Sigmoid colon (tissue), 7 donors: ENCODE data around the gene ME3. TPM values are rescaled to one million over a fixed set of nuclear protein-coding genes. Genes with fewer than 3 reads are reported as not detected.

Source experiments
- DNase-seq: peaks from one replicate; pipeline ENCODE4 v3.0.0-alpha.2; 2019
- H3K27ac ChIP-seq, 4 donors: fragments of 200-600 bp; sonication (generic); one replicate each; pipeline ENCODE4 v1.5.1; 2016 to 2019; ENCODE audit warnings: mild to moderate bottlenecking in 1 of 4
- H3K27me3 ChIP-seq, 3 donors: fragments of 200-600 bp; sonication (generic); one replicate each; pipeline ENCODE4 v1.5.1; 2019; ENCODE audit warnings: mild to moderate bottlenecking in 1 of 3
- H3K36me3 ChIP-seq, 4 donors: fragments of 200-600 bp; sonication (generic); one replicate each; pipeline ENCODE4 v1.5.1; 2016 to 2019
- H3K4me1 ChIP-seq, 4 donors: fragments of 200-600 bp; sonication (generic); one replicate each; pipeline ENCODE4 v1.5.1; 2017 to 2019
- H3K4me3 ChIP-seq, 4 donors: fragments of 200-600 bp; sonication (generic); one replicate each; pipeline ENCODE4 v1.5.1; 2017 to 2019; ENCODE audit warnings: mild to moderate bottlenecking in 2 of 4, moderate library complexity in 1 of 4
- H3K9me3 ChIP-seq, 4 donors: fragments of 200-600 bp in 3 of 4; sonication (generic) in 3 of 4; one replicate each; pipeline versions ENCODE4 v1.5.1 to v1.6.1; 2013 to 2019
- EP300 ChIP-seq, 4 donors: sonication (generic); formaldehyde crosslinking; IDR thresholded peaks; one replicate each; pipeline ENCODE4 v1.6.1; 2017; ENCODE audit warnings: antibody characterized with exemption in 4 of 4
- POLR2A ChIP-seq, 2 donors: fragments of 450-650 bp; IDR thresholded peaks; one replicate each; pipeline ENCODE4 v1.6.1; 2016; ENCODE audit warnings: antibody characterized with exemption in 2 of 2, mild to moderate bottlenecking in 2 of 2, moderate library complexity in 2 of 2
- POLR2AphosphoS5 ChIP-seq, 4 donors: sonication (generic); formaldehyde crosslinking; IDR thresholded peaks; one replicate each; pipeline ENCODE4 v1.6.1; 2017; ENCODE audit warnings: antibody characterized with exemption in 4 of 4
- WGBS, 2 donors: extraction: QIAGEN DNeasy Blood & Tissue Kit; methylation state at CpG; one replicate each; pipeline ENCODE4 v1.1.7; 2013; 5-methylcytosine and 5-hydroxymethylcytosine counted together
- intact Hi-C: fragments of 100-400 bp; cut with DNase I; formaldehyde crosslinking; loops from one replicate; pipeline ENCODE4 v1.15.1; 2023
- polyA plus RNA-seq, 3 donors: library from polyadenylated mRNA; stranded (reverse); fragments of 200-250 nt; gene quantifications; one replicate each; pipeline ENCODE4 v1.2.3, GENCODE V29; 2013
- total RNA-seq, 4 donors: library from RNA; depleted of rRNA; stranded (reverse); fragments of >200 nt; gene quantifications; one replicate each; pipeline ENCODE4 v1.1.0, GENCODE V29; 2016
- TF ChIP-seq, protein P1 (sequence below), 4 experiments: fragments of 450-650 bp in 3 of 4; fragments of 200-600 bp in 1 of 4; IDR thresholded peaks; one replicate each; pipeline ENCODE4 v1.5.1; 2016 to 2019; ENCODE audit warnings: antibody characterized with exemption in 4 of 4, mild to moderate bottlenecking in 3 of 4, moderate library complexity in 2 of 4
- donor health status: healthy with polysubstance abuse.
- donor health status: Bipolar disorder and iron deficiency.
- donor health status: healthy.

The ME3 gene
- total and polyA plus RNA-seq, 7 donors = 7.8 to 53.2 (median 25.5) TPM

DNA sequence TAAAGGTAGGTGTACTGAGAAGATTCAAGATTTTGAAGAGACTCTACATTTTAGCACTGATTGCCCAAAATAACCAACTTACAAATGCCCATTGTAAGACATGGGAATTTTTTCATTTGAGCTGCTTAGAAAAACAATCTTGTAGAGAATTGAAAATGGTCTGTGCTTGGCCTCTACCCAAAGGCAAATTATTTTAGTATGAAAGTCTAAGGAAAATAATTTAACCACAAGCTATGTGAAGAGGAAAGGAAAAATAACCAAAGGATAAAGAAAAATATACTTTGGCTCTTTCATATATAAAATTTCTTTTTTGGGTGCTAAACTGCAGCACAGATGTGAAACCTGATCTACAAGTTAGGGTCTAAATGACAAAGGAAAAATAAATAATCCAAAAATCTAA is 54.9 kb downstream of the ME3 start:
- no peaks in the 10 kb centered on the region for H3K9me3 ChIP-seq
- no peaks in the 10 kb centered on the region for H3K36me3 ChIP-seq
- H3K4me1 ChIP-seq = peaks cover 0 to 26% (median 13%) of the 10 kb centered on the region in 4 donors
- TF ChIP-seq POLR2AphosphoS5 (IDR thresholded peaks at IDR 0.05) (no peak), EP300 (IDR thresholded peaks at IDR 0.05) (no peak), POLR2A (IDR thresholded peaks at IDR 0.05) (no peak)
- TF ChIP-seq, protein P1, sequence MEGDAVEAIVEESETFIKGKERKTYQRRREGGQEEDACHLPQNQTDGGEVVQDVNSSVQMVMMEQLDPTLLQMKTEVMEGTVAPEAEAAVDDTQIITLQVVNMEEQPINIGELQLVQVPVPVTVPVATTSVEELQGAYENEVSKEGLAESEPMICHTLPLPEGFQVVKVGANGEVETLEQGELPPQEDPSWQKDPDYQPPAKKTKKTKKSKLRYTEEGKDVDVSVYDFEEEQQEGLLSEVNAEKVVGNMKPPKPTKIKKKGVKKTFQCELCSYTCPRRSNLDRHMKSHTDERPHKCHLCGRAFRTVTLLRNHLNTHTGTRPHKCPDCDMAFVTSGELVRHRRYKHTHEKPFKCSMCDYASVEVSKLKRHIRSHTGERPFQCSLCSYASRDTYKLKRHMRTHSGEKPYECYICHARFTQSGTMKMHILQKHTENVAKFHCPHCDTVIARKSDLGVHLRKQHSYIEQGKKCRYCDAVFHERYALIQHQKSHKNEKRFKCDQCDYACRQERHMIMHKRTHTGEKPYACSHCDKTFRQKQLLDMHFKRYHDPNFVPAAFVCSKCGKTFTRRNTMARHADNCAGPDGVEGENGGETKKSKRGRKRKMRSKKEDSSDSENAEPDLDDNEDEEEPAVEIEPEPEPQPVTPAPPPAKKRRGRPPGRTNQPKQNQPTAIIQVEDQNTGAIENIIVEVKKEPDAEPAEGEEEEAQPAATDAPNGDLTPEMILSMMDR (IDR thresholded peaks at IDR 0.05) = no peak
- intact Hi-C loops = no loop called here
- no peak overlapping the region for H3K27ac ChIP-seq
- no peak overlapping the region for H3K4me3 ChIP-seq
- no peaks in the 10 kb centered on the region for H3K27me3 ChIP-seq
- no peak for DNase-seq

DNA sequence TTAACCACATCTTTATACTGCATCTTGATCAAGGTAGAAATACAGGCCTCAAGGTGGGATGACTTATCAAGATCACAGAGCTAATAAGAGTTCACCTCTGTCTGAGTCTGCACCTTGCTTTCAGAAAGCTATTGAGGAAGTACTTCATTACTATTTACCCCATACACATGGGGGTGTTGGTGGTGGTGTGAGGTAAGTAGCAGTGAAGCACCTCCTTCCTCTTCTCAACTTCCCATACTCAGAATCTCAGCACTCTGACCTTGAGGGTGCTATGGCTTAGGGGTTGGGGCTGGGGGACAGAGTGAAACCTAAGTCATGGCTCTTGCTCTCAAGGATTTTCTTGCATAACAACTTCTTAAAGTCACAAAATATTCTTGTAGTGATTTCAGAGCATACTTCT is 56.9 kb downstream of the ME3 start:
- Histone ChIP-seq H3K4me1 (peaks cover 0 to 20% (median 6%) of the 10 kb centered on the region in 4 donors), H3K27ac (no peak overlapping the region), H3K27me3 (no peaks in the 10 kb centered on the region), H3K9me3 (no peaks in the 10 kb centered on the region), H3K4me3 (no peak overlapping the region), H3K36me3 (no peaks in the 10 kb centered on the region)
- no peak for TF ChIP-seq POLR2A (IDR thresholded peaks at IDR 0.05)
- TF ChIP-seq, protein P1 (IDR thresholded peaks at IDR 0.05) = no peak
- TF ChIP-seq POLR2AphosphoS5 (IDR thresholded peaks at IDR 0.05) = no peak
- no peak for TF ChIP-seq EP300 (IDR thresholded peaks at IDR 0.05)
- intact Hi-C loops = no loop called here
- DNase-seq = no peak

DNA sequence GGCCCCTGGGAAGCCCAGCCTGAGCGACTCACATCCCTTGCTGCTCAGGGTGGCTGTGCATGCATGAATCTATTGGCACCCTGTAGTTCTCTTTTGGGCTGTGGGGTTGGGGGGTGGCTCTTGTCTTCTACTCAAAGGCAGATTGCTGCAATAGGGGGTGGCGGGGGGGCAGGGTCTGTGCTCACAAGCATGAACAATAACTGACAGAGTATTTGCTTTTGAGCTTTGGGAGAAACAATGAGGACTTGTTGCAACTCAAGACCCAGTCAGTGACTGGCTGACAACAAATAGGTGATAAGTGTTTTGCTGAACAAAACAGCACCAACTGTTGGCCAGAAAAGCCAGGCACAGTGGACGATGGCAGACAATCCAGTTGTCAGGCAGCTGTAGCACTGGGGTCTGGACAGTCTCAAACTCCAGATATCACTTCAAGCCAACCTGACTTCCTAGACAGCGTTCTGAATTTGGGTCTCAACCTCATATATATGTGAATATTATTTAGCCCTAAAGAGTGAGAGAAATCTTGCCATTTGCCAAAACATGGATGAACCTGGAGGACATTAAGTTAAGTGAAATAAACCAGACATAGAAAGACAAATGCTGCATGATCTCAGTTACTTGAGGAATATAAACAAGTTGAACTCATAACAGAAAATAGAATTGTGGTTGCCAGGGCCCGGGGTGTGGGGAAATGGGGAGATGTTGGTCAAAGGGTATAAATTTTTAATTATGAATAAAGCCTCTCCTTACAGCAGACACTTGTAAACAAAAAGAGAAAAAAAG is 61.7 kb downstream of the ME3 start:
- DNase-seq = peak; percentile 84
- TF ChIP-seq POLR2AphosphoS5 (IDR thresholded peaks at IDR 0.05) (peak; percentile 86 to 97 (median 96)), EP300 (IDR thresholded peaks at IDR 0.05) (peak; percentile 32 to 93 (median 80)), POLR2A (IDR thresholded peaks at IDR 0.05) (no peak)
- TF ChIP-seq, protein P1 (IDR thresholded peaks at IDR 0.05) = no peak
- Histone ChIP-seq H3K4me3 (no peak overlapping the region), H3K9me3 (no peaks in the 10 kb centered on the region), H3K27ac (peak overlapping the region in 3 of 4 donors; percentile 57 to 70 (median 65)), H3K4me1 (peaks cover 0 to 58% (median 38%) of the 10 kb centered on the region in 4 donors), H3K36me3 (no peaks in the 10 kb centered on the region), H3K27me3 (no peaks in the 10 kb centered on the region)
- WGBS, 2 donors = 85 to 93% methylated on average over 5 of the region's 5 CpGs
- intact Hi-C loops = loop anchor here (5.0 kb wide), 1 partner anchor 62 kb away; the partner anchor contains the start of gene ME3

DNA sequence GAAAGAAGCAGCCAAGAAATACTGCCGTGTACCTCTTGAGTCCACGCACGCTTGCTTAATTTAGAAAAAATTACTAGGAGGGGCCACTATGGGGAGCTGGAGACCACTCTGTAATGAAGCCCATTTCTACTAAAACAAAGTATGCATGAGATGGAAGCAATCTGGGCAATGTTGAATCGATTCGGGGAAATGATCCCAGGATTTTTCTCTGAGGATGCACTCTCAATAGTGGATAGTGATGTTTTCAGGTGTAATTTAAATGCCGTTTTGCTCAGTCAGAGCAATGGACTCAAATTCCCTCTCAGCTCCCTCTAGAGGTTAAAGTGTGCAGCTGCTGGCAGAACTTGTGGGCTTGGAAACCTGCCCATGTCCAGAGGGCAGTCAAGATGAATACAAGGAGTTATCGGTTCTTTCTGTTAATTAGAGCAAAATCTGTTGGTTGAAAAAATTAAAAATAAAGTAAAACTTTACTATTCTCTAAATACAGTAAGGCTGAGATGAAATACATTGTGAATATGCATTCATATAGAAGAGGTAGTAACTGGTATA is 64.1 kb downstream of the ME3 start:
- Histone ChIP-seq H3K27ac (peak overlapping the region; percentile 35 to 75 (median 60)), H3K9me3 (no peaks in the 10 kb centered on the region), H3K36me3 (no peaks in the 10 kb centered on the region), H3K27me3 (no peaks in the 10 kb centered on the region), H3K4me3 (peak overlapping the region in 1 of 4 donors; percentile 15), H3K4me1 (peaks cover 0 to 58% (median 38%) of the 10 kb centered on the region in 4 donors)
- no peak for TF ChIP-seq POLR2A (IDR thresholded peaks at IDR 0.05)
- TF ChIP-seq POLR2AphosphoS5 (IDR thresholded peaks at IDR 0.05) = peak in 3 of 4 donors; percentile 49 to 64 (median 61)
- TF ChIP-seq, protein P1 (IDR thresholded peaks at IDR 0.05) = peak; percentile 88 to 94 (median 91)
- TF ChIP-seq EP300 (IDR thresholded peaks at IDR 0.05) = no peak
- WGBS, 2 donors = 18 to 19% methylated on average over 7 of the region's 7 CpGs
- peak; percentile 88 for DNase-seq
- intact Hi-C loops = loop anchor here (1.0 to 2.0 kb wide), 3 partner anchors 152 to 210 kb away; partner anchors contain the start of gene PRSS23
